Vagina (tissue), 2 donors: ENCODE results near the gene ZNF205. TPM values are rescaled to one million over a fixed set of nuclear protein-coding genes. Genes with fewer than 3 reads are reported as not detected.
"Not testable (repeated sequence)": the region's sequence is repeated elsewhere in the genome, so short reads cannot be mapped to it uniquely, and the experiment has no call there.

ENCODE experiments used
- DNase-seq, 2 donors: peaks; one replicate each; pipeline ENCODE4 v3.0.0-alpha.2; 2017; ENCODE audit errors: extremely low spot score in 2 of 2
- H3K27ac ChIP-seq: fragments of 200-600 bp; sonication (generic); one replicate; pipeline ENCODE4 v1.5.1; 2019
- H3K27me3 ChIP-seq: fragments of 200-600 bp; sonication (generic); one replicate; pipeline ENCODE4 v1.5.1; 2019
- H3K36me3 ChIP-seq, 2 donors: fragments of 200-600 bp; sonication (generic); one replicate each; pipeline ENCODE4 v1.5.1; 2017 to 2019
- H3K4me1 ChIP-seq: fragments of 200-600 bp; sonication (generic); one replicate; pipeline ENCODE4 v1.5.1; 2019
- H3K4me3 ChIP-seq, 2 donors: fragments of 200-600 bp; sonication (generic); 1 replicate in 1 of 2; 2 replicates in 1 of 2; pipeline ENCODE4 v1.5.1; 2016 to 2019
- H3K9me3 ChIP-seq: fragments of 200-600 bp; sonication (generic); one replicate; pipeline ENCODE4 v1.5.1; 2019
- POLR2A ChIP-seq, 2 donors: fragments of 450-650 bp; IDR thresholded peaks; one replicate each; pipeline ENCODE4 v1.6.1; 2017; ENCODE audit warnings: antibody characterized with exemption in 2 of 2, mild to moderate bottlenecking in 2 of 2, moderate library complexity in 2 of 2
- POLR2AphosphoS5 ChIP-seq, 2 donors: sonication (generic); formaldehyde crosslinking; IDR thresholded peaks; one replicate each; pipeline ENCODE4 v1.9.0; 2017; ENCODE audit warnings: antibody characterized with exemption in 2 of 2, mild to moderate bottlenecking in 2 of 2, low read depth in 1 of 2; ENCODE audit not compliant: insufficient read depth in 1 of 2
- intact Hi-C: fragments of 100-400 bp; cut with DNase I; formaldehyde crosslinking; loops from one replicate; pipeline ENCODE4 v1.15.1; 2023
- total RNA-seq: library from RNA; depleted of rRNA; stranded (reverse); fragments of >200 nt; gene quantifications from one replicate; pipeline ENCODE4 v1.2.3, GENCODE V29; 2016
- TF ChIP-seq, protein P1 (sequence below), 3 experiments: fragments of 450-650 bp in 2 of 3; fragments of 200-600 bp in 1 of 3; sonication (generic) in 1 of 3; IDR thresholded peaks; one replicate each; pipeline ENCODE4 v1.5.1; 2017 to 2019; ENCODE audit warnings: antibody characterized with exemption in 3 of 3, mild to moderate bottlenecking in 2 of 3, moderate library complexity in 2 of 3

Gene ZNF205
- total RNA-seq, 1 donor from 2014 or later, result 14.2 TPM

DNA sequence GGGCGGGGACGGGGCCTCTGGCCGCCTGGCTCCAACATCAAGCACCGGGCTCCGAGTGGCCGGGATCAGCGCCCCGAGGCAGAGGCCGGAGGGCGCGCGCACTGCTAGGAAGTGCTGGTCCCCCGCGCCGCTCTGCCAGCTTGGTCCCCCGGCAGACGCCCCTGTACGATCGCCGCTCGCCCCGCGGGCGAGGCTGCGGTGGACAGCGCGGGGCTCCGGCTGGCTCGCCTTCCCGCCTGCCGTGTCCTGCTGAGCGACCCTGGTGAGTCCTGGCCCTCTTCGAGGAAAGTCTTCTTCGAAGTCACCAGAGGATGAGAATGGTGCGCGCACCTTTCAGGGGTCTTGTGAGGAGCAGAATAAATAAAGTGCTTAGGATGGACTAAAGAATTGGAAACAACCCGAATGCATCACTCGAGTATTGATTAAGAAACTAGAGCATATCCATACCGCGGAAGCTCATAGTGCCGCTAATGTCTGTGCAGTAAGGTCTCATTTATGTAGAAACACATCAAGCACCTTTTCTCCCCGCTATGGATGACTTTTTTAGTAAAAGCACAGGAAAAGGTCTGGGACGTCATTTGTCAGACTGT, 22.8 kb downstream of the ZNF205 start:
- DNase-seq, result no peak
- Histone ChIP-seq H3K4me3 (peak overlapping the region; percentile 78 to 82), H3K27ac (peak overlapping the region; percentile 87), H3K36me3 (no peaks in the 10 kb centered on the region), H3K27me3 (no peaks in the 10 kb centered on the region), H3K4me1 (peaks cover 24% of the 10 kb centered on the region), H3K9me3 (no peaks in the 10 kb centered on the region)
- TF ChIP-seq, protein P1, sequence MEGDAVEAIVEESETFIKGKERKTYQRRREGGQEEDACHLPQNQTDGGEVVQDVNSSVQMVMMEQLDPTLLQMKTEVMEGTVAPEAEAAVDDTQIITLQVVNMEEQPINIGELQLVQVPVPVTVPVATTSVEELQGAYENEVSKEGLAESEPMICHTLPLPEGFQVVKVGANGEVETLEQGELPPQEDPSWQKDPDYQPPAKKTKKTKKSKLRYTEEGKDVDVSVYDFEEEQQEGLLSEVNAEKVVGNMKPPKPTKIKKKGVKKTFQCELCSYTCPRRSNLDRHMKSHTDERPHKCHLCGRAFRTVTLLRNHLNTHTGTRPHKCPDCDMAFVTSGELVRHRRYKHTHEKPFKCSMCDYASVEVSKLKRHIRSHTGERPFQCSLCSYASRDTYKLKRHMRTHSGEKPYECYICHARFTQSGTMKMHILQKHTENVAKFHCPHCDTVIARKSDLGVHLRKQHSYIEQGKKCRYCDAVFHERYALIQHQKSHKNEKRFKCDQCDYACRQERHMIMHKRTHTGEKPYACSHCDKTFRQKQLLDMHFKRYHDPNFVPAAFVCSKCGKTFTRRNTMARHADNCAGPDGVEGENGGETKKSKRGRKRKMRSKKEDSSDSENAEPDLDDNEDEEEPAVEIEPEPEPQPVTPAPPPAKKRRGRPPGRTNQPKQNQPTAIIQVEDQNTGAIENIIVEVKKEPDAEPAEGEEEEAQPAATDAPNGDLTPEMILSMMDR (IDR thresholded peaks at IDR 0.05), result peak in 1 of 3 experiments; percentile 3
- TF ChIP-seq POLR2A (IDR thresholded peaks at IDR 0.05), result no peak
- intact Hi-C loops, result no loop called here

DNA sequence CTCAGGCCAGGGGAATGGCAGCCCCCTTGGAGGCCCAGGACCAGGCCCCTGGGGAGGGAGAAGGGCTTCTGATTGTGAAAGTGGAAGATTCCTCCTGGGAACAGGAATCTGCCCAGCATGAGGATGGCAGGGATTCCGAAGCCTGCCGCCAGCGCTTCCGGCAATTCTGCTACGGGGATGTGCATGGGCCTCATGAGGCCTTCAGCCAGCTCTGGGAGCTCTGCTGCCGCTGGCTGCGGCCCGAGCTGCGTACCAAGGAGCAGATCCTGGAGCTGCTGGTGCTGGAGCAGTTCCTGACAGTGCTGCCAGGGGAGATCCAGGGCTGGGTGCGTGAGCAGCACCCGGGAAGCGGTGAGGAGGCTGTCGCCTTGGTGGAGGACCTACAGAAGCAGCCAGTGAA, 24.9 kb downstream of the ZNF205 start:
- Histone ChIP-seq H3K4me3 (no peak overlapping the region), H3K27ac (no peak overlapping the region), H3K27me3 (no peaks in the 10 kb centered on the region), H3K9me3 (no peaks in the 10 kb centered on the region), H3K36me3 (peaks cover 0 to 10% of the 10 kb centered on the region in 2 donors), H3K4me1 (peaks cover 24% of the 10 kb centered on the region)
- intact Hi-C loops, result no loop called here
- DNase-seq, result no peak
- no peak for TF ChIP-seq POLR2A (IDR thresholded peaks at IDR 0.05)
- no peak for TF ChIP-seq POLR2AphosphoS5 (IDR thresholded peaks at IDR 0.05; ENCODE audit: insufficient read depth in 1 of 2, low read depth in 1 of 2)
- TF ChIP-seq, protein P1 (IDR thresholded peaks at IDR 0.05), result no peak

DNA sequence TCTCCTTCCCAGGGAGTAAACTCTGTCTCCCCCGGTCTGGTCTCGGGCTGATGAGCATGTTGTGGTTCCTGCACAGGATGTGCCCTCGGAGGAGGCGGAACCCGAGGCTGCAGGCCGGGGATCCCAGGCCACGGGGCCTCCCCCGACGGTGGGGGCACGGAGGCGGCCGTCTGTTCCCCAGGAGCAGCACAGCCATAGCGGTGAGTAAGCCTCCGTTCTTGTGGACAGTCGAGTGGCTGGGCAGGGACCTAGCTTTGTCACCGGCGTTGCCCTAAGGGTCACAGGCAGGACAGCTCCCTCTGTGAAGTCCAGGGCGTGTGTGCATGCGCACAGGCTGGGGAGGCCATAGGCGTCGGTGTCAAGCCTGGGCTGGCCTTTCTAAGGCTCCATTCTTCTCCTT, 26.0 kb downstream of the ZNF205 start:
- H3K27me3 ChIP-seq, result no peaks in the 10 kb centered on the region
- no peak overlapping the region for H3K27ac ChIP-seq
- H3K36me3 ChIP-seq, result peaks cover 0 to 13% of the 10 kb centered on the region in 2 donors
- intact Hi-C loops, result no loop called here
- TF ChIP-seq POLR2A (IDR thresholded peaks at IDR 0.05) (no peak), POLR2AphosphoS5 (IDR thresholded peaks at IDR 0.05; ENCODE audit: insufficient read depth in 1 of 2, low read depth in 1 of 2) (no peak)
- TF ChIP-seq, protein P1 (IDR thresholded peaks at IDR 0.05), result no peak
- H3K4me3 ChIP-seq, result no peak overlapping the region
- H3K9me3 ChIP-seq, result no peaks in the 10 kb centered on the region
- H3K4me1 ChIP-seq, result peaks cover 20% of the 10 kb centered on the region
- no peak for DNase-seq

DNA sequence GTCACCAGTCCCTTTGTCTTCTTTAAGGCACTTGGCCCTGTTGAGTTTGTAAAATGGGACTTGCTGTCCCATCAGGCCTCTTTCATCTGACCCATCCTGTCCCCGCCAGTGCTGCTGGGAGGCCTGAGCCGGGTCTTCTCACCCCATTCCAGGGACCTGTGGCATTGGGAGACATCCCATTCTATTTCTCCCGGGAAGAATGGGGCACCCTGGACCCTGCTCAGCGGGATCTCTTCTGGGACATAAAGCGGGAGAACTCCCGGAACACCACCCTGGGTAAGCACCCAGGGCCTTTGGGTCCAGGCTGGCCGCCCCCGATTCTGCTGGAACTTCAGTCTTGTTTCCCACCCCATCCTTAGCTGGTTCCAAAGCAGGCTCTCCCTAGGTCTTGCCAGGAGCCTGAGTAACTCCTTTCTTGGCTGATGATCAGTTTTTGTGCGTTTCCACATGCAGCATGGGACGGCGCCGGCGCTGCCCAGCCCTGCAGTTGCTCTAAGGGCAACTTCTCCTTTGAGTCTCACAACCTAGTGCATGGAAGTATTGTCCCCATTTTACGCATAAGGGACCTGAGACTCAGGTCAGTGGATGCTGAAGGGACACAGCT, 26.5 kb downstream of the ZNF205 start:
- no peak for DNase-seq
- no peaks in the 10 kb centered on the region for H3K27me3 ChIP-seq
- peaks cover 15% of the 10 kb centered on the region for H3K4me1 ChIP-seq
- H3K9me3 ChIP-seq, result no peaks in the 10 kb centered on the region
- intact Hi-C loops, result no loop called here
- no peak overlapping the region for H3K27ac ChIP-seq
- peaks cover 0 to 13% of the 10 kb centered on the region in 2 donors for H3K36me3 ChIP-seq
- H3K4me3 ChIP-seq, result no peak overlapping the region
- TF ChIP-seq POLR2A (IDR thresholded peaks at IDR 0.05) (no peak), POLR2AphosphoS5 (IDR thresholded peaks at IDR 0.05; ENCODE audit: insufficient read depth in 1 of 2, low read depth in 1 of 2) (no peak)
- TF ChIP-seq, protein P1 (IDR thresholded peaks at IDR 0.05), result no peak

DNA sequence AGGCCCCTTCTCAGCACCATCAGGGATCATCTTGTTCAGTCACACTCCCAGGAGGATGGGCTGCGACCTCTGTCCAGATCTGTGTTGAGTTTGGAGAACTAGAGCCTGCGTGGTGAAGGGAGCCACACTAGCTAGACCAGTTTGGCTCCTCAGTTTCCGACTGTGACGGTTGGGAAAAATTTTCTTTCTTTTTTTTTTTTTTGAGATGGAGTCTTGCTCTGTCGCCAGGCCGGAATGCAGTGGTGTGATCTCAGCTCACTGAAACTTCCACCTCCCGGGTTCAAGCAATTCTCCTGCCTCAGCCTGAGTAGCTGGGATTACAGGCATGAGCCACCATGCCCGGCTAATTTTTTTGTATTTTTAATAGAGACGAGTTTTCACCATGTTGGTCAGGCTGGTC, 27.2 kb downstream of the ZNF205 start:
- H3K4me3 ChIP-seq, DNase-seq, H3K9me3 ChIP-seq, H3K27ac ChIP-seq, H3K27me3 ChIP-seq, intact Hi-C loops: not testable (repeated sequence)
- Histone ChIP-seq H3K36me3 (peaks cover 0 to 13% of the 10 kb centered on the region in 2 donors), H3K4me1 (peaks cover 11% of the 10 kb centered on the region)
